Loucy (cell line): Measurements from ENCODE around the gene C12orf56.

Source experiments
- H2AFZ ChIP-seq: fragments of 200-600 bp; sonication (generic); 2 replicates; pipeline ENCODE4 v1.6.0; 2016; ENCODE audit warnings: antibody characterized with exemption, mild to moderate bottlenecking, low read length, moderate library complexity
- H3F3A ChIP-seq: fragments of 200-600 bp; 2 replicates; pipeline ENCODE4 v1.6.0; 2016; ENCODE audit warnings: antibody characterized with exemption, low read depth, mild to moderate bottlenecking
- H3K27me3 ChIP-seq: fragments of 200-600 bp; sonication (generic); 2 replicates; pipeline ENCODE4 v1.6.1; 2014; ENCODE audit warnings: low read length, mild to moderate bottlenecking; ENCODE audit not compliant: insufficient read depth, poor library complexity, severe bottlenecking
- H3K36me3 ChIP-seq: fragments of 200-600 bp; sonication (generic); 2 replicates; pipeline ENCODE4 v1.6.1; 2016; ENCODE audit warnings: low read length; ENCODE audit not compliant: insufficient read depth
- H3K4me1 ChIP-seq: fragments of 200-600 bp; sonication (generic); 2 replicates; pipeline ENCODE4 v1.5.1; 2014; ENCODE audit warnings: low read length, mild to moderate bottlenecking; ENCODE audit not compliant: insufficient read depth, poor library complexity, severe bottlenecking
- H3K4me2 ChIP-seq: fragments of 200-600 bp; sonication (generic); 2 replicates; pipeline ENCODE4 v1.6.0; 2014; ENCODE audit warnings: antibody characterized with exemption, low read length, low read depth, mild to moderate bottlenecking; ENCODE audit not compliant: poor library complexity, severe bottlenecking
- H3K4me3 ChIP-seq: fragments of 200-600 bp; sonication (generic); 2 replicates; pipeline ENCODE4 v1.5.1; 2014; ENCODE audit warnings: low read length, mild to moderate bottlenecking, mixed read lengths; ENCODE audit not compliant: poor library complexity, severe bottlenecking
- H3K79me2 ChIP-seq: fragments of 200-600 bp; sonication (generic); 2 replicates; pipeline ENCODE4 v1.6.1; 2014; ENCODE audit warnings: low read length; ENCODE audit not compliant: insufficient read depth
- H3K9ac ChIP-seq: fragments of 200-600 bp; sonication (generic); 2 replicates; pipeline ENCODE4 v1.6.0; 2014; ENCODE audit warnings: mild to moderate bottlenecking, low read depth, low read length, moderate library complexity; ENCODE audit not compliant: poor library complexity, severe bottlenecking
- H3K9me2 ChIP-seq: fragments of 200-600 bp; sonication (generic); replicated peaks from 2 replicates; pipeline ENCODE4 v1.6.1; 2016; ENCODE audit warnings: low read depth, low read length, mixed read lengths
- H3K9me3 ChIP-seq: fragments of 200-600 bp; sonication (generic); 2 replicates; pipeline ENCODE4 v1.6.1; 2014; ENCODE audit warnings: mild to moderate bottlenecking, antibody characterized with exemption, low read length, low read depth; ENCODE audit not compliant: insufficient read depth
- H4K20me1 ChIP-seq: fragments of 200-600 bp; sonication (generic); 2 replicates; pipeline ENCODE4 v1.6.0; 2014; ENCODE audit warnings: antibody characterized with exemption, low read length, mild to moderate bottlenecking; ENCODE audit not compliant: insufficient read depth, poor library complexity, severe bottlenecking
- EZH2phosphoT487 ChIP-seq: fragments of 200-600 bp; IDR thresholded peaks from 2 replicates; pipeline ENCODE4 v1.6.1; 2018; ENCODE audit warnings: antibody characterized with exemption, mild to moderate bottlenecking, moderate library complexity, borderline replicate concordance
- TF ChIP-seq, protein P1 (sequence below): fragments of 200-600 bp; sonication (generic); conservative IDR thresholded peaks from 2 replicates; pipeline ENCODE4 v1.5.1; 2014; ENCODE audit warnings: mild to moderate bottlenecking, antibody characterized with exemption, low read length

The C12orf56 gene

DNA sequence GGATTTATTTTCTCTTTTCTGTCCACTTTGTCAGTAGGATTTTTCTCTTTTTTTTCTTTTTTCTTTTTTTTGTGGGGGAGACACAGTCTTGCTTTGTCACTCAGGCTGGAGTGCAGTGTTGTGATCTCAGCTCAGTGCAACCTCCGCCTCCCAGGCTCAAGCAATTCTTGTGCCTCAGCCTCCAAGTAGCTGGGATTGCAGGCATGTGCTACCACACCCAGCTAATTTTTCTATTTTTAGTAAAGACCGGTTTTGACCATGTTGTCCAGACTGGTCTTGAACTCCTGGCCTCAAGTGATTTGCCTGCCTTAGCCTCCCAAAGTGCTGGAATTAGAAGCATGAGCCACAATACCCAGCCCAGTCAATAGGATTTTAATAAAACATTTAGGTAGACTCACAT, 40.3 kb upstream of the C12orf56 start:
- H3K4me3 ChIP-seq: no peak overlapping the region
- no peak overlapping the region for H3K4me2 ChIP-seq
- no peaks in the 10 kb centered on the region for H4K20me1 ChIP-seq
- TF ChIP-seq, protein P1, sequence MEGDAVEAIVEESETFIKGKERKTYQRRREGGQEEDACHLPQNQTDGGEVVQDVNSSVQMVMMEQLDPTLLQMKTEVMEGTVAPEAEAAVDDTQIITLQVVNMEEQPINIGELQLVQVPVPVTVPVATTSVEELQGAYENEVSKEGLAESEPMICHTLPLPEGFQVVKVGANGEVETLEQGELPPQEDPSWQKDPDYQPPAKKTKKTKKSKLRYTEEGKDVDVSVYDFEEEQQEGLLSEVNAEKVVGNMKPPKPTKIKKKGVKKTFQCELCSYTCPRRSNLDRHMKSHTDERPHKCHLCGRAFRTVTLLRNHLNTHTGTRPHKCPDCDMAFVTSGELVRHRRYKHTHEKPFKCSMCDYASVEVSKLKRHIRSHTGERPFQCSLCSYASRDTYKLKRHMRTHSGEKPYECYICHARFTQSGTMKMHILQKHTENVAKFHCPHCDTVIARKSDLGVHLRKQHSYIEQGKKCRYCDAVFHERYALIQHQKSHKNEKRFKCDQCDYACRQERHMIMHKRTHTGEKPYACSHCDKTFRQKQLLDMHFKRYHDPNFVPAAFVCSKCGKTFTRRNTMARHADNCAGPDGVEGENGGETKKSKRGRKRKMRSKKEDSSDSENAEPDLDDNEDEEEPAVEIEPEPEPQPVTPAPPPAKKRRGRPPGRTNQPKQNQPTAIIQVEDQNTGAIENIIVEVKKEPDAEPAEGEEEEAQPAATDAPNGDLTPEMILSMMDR: no peak
- no peak for TF ChIP-seq EZH2phosphoT487
- no peaks in the 10 kb centered on the region for H3K4me1 ChIP-seq
- no peaks in the 10 kb centered on the region for H3K27me3 ChIP-seq
- H2AFZ ChIP-seq: no peak overlapping the region
- H3K79me2 ChIP-seq: no peaks in the 10 kb centered on the region
- H3K9me3 ChIP-seq: no peaks in the 10 kb centered on the region
- no peaks in the 10 kb centered on the region for H3K9me2 ChIP-seq
- no peak overlapping the region for H3K9ac ChIP-seq
- peaks cover 96% of the 10 kb centered on the region for H3K36me3 ChIP-seq
- H3F3A ChIP-seq: no peaks in the 10 kb centered on the region

DNA sequence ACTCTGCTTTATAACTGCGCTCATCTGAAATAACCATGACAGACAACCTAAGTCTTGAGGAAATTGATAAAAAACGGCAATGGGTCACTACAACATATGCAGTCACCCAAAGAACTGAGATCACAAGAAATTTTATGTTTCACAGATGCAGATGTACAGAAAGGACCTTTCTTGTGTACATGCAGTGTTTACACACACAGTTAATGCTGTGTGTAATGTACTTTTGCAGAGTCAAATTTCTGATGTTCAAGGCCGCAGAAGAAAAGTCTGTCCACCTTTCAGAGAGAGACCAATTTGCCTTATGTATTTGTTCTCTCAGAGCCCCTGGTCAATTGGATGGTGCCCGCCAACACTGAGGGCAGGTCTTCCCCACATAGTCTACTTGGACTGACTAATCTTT, 38.4 kb upstream of the C12orf56 start:
- no peak overlapping the region for H2AFZ ChIP-seq
- H3K4me1 ChIP-seq: no peaks in the 10 kb centered on the region
- H3K9me2 ChIP-seq: no peaks in the 10 kb centered on the region
- H3K79me2 ChIP-seq: no peaks in the 10 kb centered on the region
- TF ChIP-seq, protein P1: no peak
- TF ChIP-seq EZH2phosphoT487: no peak
- no peaks in the 10 kb centered on the region for H3K27me3 ChIP-seq
- H3K36me3 ChIP-seq: peaks cover 97% of the 10 kb centered on the region
- H3K4me2 ChIP-seq: no peak overlapping the region
- no peaks in the 10 kb centered on the region for H3F3A ChIP-seq
- no peaks in the 10 kb centered on the region for H3K9me3 ChIP-seq
- H3K9ac ChIP-seq: no peak overlapping the region
- H4K20me1 ChIP-seq: no peaks in the 10 kb centered on the region
- no peak overlapping the region for H3K4me3 ChIP-seq

DNA sequence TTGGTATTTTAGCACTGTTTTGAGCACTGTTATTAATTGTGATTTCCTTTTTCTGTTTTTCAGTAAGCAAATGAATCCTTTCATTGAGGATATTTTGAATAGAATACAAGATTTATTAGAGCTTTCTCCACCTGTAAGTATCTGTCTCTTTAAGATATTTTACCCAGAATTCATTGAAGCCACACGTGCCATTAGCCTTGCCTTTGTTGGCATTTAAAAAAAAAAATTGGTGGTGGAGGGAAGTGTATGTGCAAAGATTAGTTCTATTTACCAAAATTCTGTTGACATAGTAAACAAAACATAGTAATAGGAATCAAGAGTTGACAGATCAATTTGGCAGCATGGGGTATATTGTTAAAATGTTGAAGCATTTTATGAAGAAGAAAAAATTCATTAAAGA, 37.4 kb upstream of the C12orf56 start:
- H3F3A ChIP-seq: no peaks in the 10 kb centered on the region
- H3K4me2 ChIP-seq: no peak overlapping the region
- H3K9me2 ChIP-seq: no peaks in the 10 kb centered on the region
- H3K79me2 ChIP-seq: no peaks in the 10 kb centered on the region
- no peaks in the 10 kb centered on the region for H4K20me1 ChIP-seq
- H3K9ac ChIP-seq: no peak overlapping the region
- H3K4me1 ChIP-seq: no peaks in the 10 kb centered on the region
- no peak overlapping the region for H3K4me3 ChIP-seq
- TF ChIP-seq, protein P1: no peak
- no peak for TF ChIP-seq EZH2phosphoT487
- peaks cover 97% of the 10 kb centered on the region for H3K36me3 ChIP-seq
- H2AFZ ChIP-seq: no peak overlapping the region
- no peaks in the 10 kb centered on the region for H3K27me3 ChIP-seq
- no peaks in the 10 kb centered on the region for H3K9me3 ChIP-seq
